SJSA1 (cell line): ENCODE data around the gene EEA1. TPM values are rescaled to one million over a fixed set of nuclear protein-coding genes. Genes with fewer than 3 reads are reported as not detected.
A peak's percentile ranks its signal among the peaks of the same experiment; 100 is the strongest.

Source experiments
- DNase-seq, 2 experiments: peaks; one replicate each; pipeline ENCODE4 v3.0.0-alpha.2; 2015 to 2020; ENCODE audit warnings: low spot score in 2 of 2, low read depth in 1 of 2
- H3K27ac ChIP-seq: fragments of 250-450 bp; sonication (Bioruptor Pico); 2 replicates; pipeline ENCODE4 v1.5.1; 2020; ENCODE audit warnings: mild to moderate bottlenecking, moderate library complexity
- H3K27me3 ChIP-seq: fragments of 250-450 bp; sonication (Bioruptor Pico); replicated peaks from 2 replicates; pipeline ENCODE4 v1.5.1; 2020; ENCODE audit warnings: mild to moderate bottlenecking, moderate library complexity
- H3K36me3 ChIP-seq: fragments of 250-450 bp; sonication (Bioruptor Pico); 2 replicates; pipeline ENCODE4 v1.5.1; 2020; ENCODE audit warnings: mild to moderate bottlenecking
- H3K4me1 ChIP-seq: fragments of 250-450 bp; sonication (Bioruptor Pico); replicated peaks from 2 replicates; pipeline ENCODE4 v1.6.1; 2021; ENCODE audit warnings: mild to moderate bottlenecking
- H3K4me3 ChIP-seq: fragments of 250-450 bp; sonication (Bioruptor Pico); 2 replicates; pipeline ENCODE4 v1.5.1; 2020; ENCODE audit warnings: mild to moderate bottlenecking
- H3K9me3 ChIP-seq: fragments of 250-450 bp; sonication (Bioruptor Pico); replicated peaks from 2 replicates; pipeline ENCODE4 v1.5.1; 2020; ENCODE audit warnings: mild to moderate bottlenecking
- total RNA-seq: library from RNA; depleted of rRNA; stranded (reverse); fragments of >200 nt; shearing (Covaris generic); gene quantifications from 2 replicates; pipeline ENCODE4 v1.2.3, GENCODE V29; 2014

EEA1 gene
- total RNA-seq, 1 experiment from 2014 or later, result 19.0 TPM

DNA sequence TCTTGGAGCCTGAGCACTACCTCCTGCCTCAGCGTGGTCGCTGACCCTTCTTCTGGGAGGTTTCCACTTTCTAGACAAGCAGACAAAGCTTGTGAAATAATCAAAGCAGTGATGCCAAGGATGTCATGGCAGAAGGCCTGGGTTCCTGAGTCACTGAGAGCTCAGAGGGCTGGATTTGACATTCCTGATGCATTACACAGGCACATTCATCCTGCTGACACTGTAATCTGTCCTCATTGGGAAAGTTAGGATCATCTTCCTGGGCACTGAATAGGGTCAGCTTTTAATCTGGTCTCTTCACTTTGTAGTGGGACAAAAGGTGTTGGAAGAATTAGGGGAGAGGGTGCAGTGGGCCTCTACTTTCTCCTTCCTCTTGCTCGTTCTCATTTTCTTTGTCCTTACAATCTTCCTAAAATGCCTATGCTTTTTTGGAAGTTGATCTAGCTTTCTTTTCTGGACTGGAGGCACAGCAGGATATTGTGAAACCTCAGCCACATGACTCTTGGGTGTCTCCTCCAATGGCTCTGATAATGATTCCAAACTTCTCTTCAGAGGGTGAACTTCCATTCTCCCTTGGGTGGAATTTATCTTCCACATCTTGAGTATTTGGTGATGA is 29.6 kb downstream of the EEA1 start:
- peaks cover 16% of the 10 kb centered on the region for H3K4me1 ChIP-seq
- peak; percentile 88 to 92 for DNase-seq

DNA sequence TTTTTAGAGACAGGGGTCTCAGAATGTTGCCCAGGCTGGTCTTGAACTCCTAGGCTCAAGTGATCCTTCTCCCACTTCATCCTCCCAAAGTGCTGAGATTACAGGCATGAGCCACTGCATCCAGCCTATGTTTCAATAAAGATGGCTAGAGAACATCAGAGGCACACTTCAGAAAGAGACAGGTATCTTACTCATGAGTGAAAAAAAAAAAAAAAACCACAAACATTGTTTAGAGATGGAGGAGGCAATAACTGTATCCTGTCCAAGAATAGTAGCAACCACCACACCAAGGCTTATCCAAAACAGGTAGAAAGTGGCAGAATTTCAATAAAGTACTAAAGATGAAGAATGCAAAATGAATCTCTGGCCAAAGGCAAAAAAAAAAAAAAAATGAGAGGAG is 30.3 kb downstream of the EEA1 start:
- Histone ChIP-seq H3K4me3 (no peak overlapping the region), H3K9me3 (no peaks in the 10 kb centered on the region), H3K27ac (peak overlapping the region; percentile 94), H3K4me1 (peaks cover 16% of the 10 kb centered on the region), H3K36me3 (peaks cover 13% of the 10 kb centered on the region), H3K27me3 (no peaks in the 10 kb centered on the region; the same call in 1 of the 2 replicates)
- DNase-seq, result no peak

More for the DNA sequence above, 29.6 kb downstream of the EEA1 start:
- no peak overlapping the region for H3K4me3 ChIP-seq
- H3K27ac ChIP-seq, result peak overlapping the region; percentile 94
- no peaks in the 10 kb centered on the region for H3K27me3 ChIP-seq
- H3K9me3 ChIP-seq, result no peaks in the 10 kb centered on the region
- peaks cover 11% of the 10 kb centered on the region for H3K36me3 ChIP-seq

DNA sequence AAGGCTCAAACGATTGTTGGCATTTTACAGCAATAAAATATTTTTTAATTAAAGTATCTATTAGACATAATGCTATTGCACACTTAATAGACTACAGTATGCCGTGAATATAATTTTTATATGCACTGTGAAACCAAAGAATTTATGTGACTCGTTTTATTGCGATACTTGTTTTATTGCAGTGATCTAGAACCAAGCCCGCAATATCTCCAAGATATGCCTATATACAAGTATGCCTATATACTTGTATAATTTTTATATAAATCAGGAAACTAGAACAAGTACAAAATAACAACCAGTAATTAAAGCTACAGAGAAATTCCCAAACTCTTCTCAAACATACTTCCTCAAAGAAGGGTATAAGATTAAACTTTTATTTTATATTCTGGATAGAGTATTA is 31.3 kb downstream of the EEA1 start:
- no peaks in the 10 kb centered on the region; the same call in 1 of the 2 replicates for H3K27me3 ChIP-seq
- peaks cover 13% of the 10 kb centered on the region for H3K36me3 ChIP-seq
- H3K27ac ChIP-seq, result no peak overlapping the region

DNA sequence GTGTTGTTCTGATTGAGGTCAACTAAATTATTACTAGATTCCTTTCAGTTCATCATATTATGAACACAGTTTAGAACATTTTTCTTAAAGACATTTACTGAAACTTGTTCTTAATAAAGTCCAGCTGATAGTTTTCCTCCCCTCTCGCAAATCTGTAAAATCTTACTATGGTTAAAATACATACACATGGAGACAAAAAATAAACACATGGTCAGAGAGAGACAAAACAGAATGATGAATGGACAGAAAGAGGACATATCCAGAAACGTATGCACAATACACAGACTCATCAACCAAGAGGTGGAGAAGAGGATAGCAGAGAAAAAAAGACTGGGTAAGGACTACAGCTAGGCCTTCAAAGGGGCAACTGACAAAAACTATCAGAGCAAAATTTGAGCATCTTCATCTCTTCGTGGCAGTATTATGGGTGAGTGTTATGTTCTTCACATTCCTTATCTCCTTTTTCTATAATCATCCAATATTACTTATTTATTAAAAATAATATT is 38.4 kb downstream of the EEA1 start:
- DNase-seq, result no peak
- H3K4me3 ChIP-seq, result no peak overlapping the region

More for the DNA sequence above, 31.3 kb downstream of the EEA1 start:
- Histone ChIP-seq H3K4me3 (no peak overlapping the region), H3K4me1 (peaks cover 16% of the 10 kb centered on the region), H3K9me3 (no peaks in the 10 kb centered on the region)
- no peak for DNase-seq

DNA sequence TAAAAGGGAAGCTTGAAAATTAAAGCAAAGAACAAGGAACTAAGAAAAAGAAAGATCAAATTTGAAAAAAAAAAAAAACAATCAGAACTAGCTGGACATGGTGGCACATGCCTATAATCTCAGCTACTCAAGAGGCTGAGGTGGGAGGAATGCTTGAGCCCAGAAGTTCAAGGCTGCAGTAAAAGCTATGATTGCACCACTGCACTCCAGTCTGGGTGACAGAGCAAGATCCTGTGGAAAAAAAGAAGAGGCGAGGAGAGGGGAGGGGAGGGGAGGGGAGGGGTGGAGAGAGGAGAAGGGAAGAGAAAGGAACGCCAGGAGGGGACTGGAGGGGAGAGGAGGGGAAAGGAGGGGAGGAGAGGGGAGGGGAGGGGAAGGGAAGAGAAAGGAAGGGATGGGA is 43.0 kb downstream of the EEA1 start:
- H3K27ac ChIP-seq, result no peak overlapping the region
- H3K4me3 ChIP-seq, result no peak overlapping the region
- no peak for DNase-seq
- H3K4me1 ChIP-seq, result 0 out of 2 replicates have a peak, but pooled peaks cover 3% of the 10 kb centered on the region
- H3K27me3 ChIP-seq, result no peaks in the 10 kb centered on the region
- H3K36me3 ChIP-seq, result peaks cover 36% of the 10 kb centered on the region
- no peaks in the 10 kb centered on the region for H3K9me3 ChIP-seq

More for the DNA sequence above, 38.4 kb downstream of the EEA1 start:
- Histone ChIP-seq H3K27me3 (no peaks in the 10 kb centered on the region; the same call in 1 of the 2 replicates), H3K4me1 (0 out of 2 replicates have a peak, but pooled peaks cover 3% of the 10 kb centered on the region), H3K36me3 (peaks cover 25% of the 10 kb centered on the region), H3K9me3 (no peaks in the 10 kb centered on the region), H3K27ac (no peak overlapping the region)

DNA sequence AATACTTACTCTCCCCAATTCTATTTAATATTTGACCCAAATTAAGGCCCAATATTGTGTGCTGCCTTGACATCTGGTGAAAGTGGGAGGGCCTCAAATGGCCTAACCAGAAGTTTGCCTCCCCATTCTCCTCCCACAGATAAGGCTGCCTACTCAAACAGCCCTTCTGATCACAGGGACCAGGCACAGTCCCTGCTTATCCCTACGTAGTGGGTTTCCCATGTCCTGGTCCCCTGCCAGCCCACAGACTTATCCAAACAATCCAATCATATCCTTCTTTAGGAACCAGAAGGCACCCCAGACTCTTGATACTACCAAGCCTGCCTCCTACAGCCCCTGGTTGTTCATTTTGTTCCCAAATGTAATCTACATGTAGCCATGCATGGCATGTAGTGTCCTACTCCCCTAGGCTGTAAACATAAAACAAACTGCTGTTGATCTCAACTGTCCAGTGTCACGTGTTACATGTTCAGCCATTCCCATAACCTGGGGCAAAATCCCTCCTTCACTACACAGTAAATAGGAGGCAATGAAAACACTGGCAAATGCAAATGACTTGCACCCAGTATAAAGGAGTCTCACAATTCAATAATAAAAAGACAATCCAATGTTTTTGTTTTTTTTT is 49.3 kb downstream of the EEA1 start:
- no peaks in the 10 kb centered on the region for H3K9me3 ChIP-seq
- no peaks in the 10 kb centered on the region for H3K27me3 ChIP-seq
- no peak for DNase-seq
- H3K4me1 ChIP-seq, result no peaks in the 10 kb centered on the region
- peaks cover 20% of the 10 kb centered on the region for H3K36me3 ChIP-seq
- no peak overlapping the region for H3K27ac ChIP-seq
- H3K4me3 ChIP-seq, result no peak overlapping the region

DNA sequence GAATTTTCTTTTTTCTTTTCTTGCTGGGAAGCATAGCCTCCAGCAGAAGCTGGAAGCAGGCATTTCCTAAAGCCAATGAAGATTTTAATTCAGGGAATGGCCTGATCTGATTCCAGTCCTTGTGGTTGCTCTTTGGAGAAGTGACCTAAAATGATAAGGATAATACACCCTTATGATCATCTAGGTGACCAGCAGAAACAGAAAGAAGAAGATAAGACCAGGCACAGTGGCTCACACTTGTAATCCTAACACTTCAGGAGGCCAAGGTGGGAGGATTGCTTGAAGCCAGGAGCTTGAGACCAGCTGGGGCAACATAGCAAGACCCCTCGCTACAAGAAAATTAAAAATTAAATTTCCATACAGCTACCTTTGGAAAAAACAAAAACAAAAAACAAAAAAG is 51.2 kb downstream of the EEA1 start:
- H3K27me3 ChIP-seq, result no peaks in the 10 kb centered on the region
- H3K36me3 ChIP-seq, result peaks cover 18% of the 10 kb centered on the region

DNA sequence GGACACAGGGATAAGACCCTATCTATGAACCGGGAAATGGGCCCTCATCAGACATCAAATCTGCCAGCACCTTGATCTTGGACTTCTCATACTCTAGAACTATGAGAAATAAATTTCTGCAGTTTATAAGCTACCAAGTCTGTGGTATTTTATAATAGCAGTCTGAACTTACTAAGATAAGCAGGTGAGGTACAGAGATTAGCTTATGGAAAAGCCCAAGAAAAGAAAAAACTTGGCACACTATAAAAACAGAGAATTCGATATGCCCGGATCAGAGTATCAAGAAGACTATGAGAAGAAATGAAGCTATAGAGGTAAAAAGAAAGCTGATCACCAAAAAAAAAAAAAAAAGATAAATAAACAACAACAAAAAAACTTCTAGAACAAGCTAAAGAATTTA is 52.6 kb downstream of the EEA1 start:
- H3K4me3 ChIP-seq, result no peak overlapping the region
- H3K36me3 ChIP-seq, result peaks cover 10% of the 10 kb centered on the region
- no peak overlapping the region for H3K27ac ChIP-seq
- H3K4me1 ChIP-seq, result no peaks in the 10 kb centered on the region
- no peaks in the 10 kb centered on the region for H3K27me3 ChIP-seq
- H3K9me3 ChIP-seq, result no peaks in the 10 kb centered on the region
- no peak for DNase-seq

More for the DNA sequence above, 51.2 kb downstream of the EEA1 start:
- Histone ChIP-seq H3K27ac (no peak overlapping the region), H3K4me1 (no peaks in the 10 kb centered on the region), H3K4me3 (no peak overlapping the region), H3K9me3 (no peaks in the 10 kb centered on the region)
- DNase-seq, result no peak

DNA sequence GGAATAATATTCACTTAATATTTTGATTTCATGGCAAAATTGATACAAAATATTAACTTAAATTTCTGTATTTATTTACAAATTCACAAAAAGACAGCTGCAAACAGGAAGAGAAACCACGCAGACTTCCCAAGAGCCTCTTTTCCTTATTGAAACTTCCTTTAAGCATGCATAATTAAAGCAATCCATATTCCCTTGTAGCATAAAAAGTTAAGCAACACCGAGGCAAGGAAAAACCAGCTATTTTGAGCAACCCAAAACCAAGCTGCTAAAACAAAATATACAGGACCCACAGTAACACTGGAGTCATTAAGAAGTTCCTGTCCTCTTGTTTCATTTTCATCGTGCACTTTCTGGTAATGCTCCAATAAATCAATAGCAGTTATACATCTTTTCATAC is 58.0 kb downstream of the EEA1 start:
- H3K4me1 ChIP-seq, result no peaks in the 10 kb centered on the region
- DNase-seq, result no peak
- no peaks in the 10 kb centered on the region for H3K27me3 ChIP-seq

DNA sequence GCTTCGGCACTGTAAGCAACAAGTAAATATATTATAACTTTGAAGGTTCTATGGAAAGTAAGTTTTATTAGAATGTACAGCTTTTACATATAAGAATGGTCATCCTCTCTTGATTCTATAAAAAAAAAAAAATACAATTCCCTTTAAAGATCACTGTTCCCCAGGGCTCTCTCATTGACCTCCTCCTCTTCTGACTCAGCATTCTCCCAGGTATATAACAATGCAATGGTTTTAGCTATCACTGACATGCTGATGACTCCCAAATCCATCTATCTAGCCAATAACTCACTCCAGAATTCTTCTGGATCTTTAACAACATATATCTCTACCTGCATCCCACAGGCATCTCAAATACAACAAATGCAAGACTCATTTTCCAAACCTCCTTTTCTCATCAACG is 62.7 kb downstream of the EEA1 start:
- Histone ChIP-seq H3K36me3 (peaks cover 16% of the 10 kb centered on the region), H3K4me3 (no peak overlapping the region), H3K27ac (no peak overlapping the region), H3K27me3 (no peaks in the 10 kb centered on the region), H3K9me3 (no peaks in the 10 kb centered on the region), H3K4me1 (no peaks in the 10 kb centered on the region)
- DNase-seq, result no peak

More for the DNA sequence above, 58.0 kb downstream of the EEA1 start:
- no peaks in the 10 kb centered on the region for H3K36me3 ChIP-seq
- no peak overlapping the region for H3K4me3 ChIP-seq
- no peak overlapping the region for H3K27ac ChIP-seq
- no peaks in the 10 kb centered on the region for H3K9me3 ChIP-seq

DNA sequence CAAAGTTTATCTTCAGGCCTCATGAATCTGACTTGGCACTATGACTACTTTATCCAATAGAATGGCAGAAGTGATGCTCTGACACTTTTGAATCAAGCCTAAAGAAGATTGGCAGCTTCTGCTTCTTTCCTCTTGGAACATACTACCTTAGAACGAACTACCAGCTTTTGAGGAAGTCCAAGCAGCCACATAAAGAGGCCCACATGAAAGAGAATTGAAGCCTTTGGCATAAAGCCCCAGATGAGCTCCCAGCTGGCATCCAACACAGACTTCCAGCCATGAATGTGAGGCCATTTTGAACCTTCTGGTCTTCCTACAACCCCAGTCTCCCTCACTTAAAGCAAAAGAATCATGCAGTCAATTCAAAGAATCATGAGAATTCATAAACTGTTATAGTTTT is 65.8 kb downstream of the EEA1 start:
- peaks cover 17% of the 10 kb centered on the region for H3K36me3 ChIP-seq
- no peak overlapping the region for H3K4me3 ChIP-seq
- no peak overlapping the region for H3K27ac ChIP-seq
- DNase-seq, result no peak
- no peaks in the 10 kb centered on the region for H3K9me3 ChIP-seq
- H3K27me3 ChIP-seq, result no peaks in the 10 kb centered on the region
- H3K4me1 ChIP-seq, result no peaks in the 10 kb centered on the region

DNA sequence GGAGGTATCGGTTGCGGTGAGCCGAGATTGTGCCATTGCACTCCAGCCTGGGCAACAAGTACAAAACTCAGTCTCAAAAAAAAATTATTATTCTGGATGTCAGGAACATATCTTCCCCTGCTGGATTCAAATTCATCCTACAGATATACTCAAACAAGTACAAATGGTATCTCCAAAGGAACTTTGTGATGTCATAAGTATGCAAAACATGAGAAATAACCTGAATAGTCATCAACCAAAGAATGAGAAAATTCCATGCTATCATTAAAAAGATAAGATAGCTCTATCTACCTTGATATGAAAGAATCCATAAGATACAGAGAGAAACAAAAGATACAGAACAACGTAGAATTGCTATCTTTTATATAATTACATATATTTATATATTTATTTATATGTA is 67.7 kb downstream of the EEA1 start:
- Histone ChIP-seq H3K36me3 (peaks cover 28% of the 10 kb centered on the region), H3K4me1 (no peaks in the 10 kb centered on the region), H3K9me3 (no peaks in the 10 kb centered on the region), H3K27me3 (no peaks in the 10 kb centered on the region), H3K4me3 (no peak overlapping the region), H3K27ac (no peak overlapping the region)
- no peak for DNase-seq

DNA sequence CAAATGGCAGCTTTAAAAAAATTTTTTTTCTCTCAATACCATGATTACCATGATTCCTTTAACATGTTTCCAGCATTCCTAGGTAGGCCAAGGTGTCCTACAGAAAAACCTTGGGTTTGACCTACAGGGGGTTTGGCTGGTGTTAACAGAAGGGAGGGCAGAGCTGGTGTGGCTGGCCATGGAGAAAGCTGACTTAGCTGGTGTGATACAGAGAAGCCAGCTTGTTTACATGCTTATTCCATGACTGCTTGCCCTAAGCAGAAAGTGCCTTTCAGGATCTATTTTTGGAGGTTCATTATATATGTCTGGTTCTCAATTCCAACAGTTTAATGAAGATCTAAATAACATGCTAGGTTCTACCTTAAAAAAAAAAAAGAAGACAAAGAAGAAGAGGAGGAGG is 68.6 kb downstream of the EEA1 start:
- Histone ChIP-seq H3K4me3 (no peak overlapping the region), H3K9me3 (no peaks in the 10 kb centered on the region), H3K27me3 (no peaks in the 10 kb centered on the region), H3K4me1 (no peaks in the 10 kb centered on the region), H3K27ac (no peak overlapping the region), H3K36me3 (peaks cover 30% of the 10 kb centered on the region)
- DNase-seq, result no peak

DNA sequence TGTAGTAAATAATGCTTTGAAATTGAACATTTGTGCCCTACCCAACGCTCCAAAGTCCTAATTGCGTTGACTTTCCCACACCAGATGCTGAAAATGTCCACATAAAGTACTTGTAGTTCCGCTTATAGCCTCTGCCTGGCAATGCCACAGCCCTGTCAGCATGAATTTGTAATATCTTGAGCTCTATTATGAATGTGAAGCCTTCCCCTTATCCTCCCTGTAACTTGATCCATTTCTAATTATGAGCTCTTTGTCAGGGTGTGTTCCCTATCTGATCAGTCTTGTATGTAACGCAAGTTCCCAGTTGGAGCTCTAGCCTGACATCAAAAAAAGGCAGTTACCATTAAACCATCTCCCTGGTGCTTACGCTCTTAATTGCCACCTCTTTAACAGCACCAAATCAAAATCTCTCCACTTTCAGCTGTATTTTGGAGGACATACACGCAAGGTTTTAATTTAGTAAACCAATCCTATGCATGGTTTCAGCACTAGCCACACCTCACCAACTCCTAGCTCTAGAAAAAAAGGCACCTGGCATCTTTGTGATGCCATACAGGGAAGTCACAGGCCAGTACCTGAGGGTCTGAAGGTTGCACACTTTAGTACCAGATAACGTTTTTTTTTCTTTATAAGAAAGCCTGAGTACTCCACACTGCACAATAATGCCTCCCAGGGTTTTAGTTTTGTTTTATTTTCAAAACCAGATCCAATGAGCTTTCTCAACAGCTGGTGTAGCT is 69.3 kb downstream of the EEA1 start:
- peaks cover 30% of the 10 kb centered on the region for H3K36me3 ChIP-seq
- H3K9me3 ChIP-seq, result no peaks in the 10 kb centered on the region
- no peaks in the 10 kb centered on the region for H3K4me1 ChIP-seq
- no peak overlapping the region for H3K27ac ChIP-seq
- no peak overlapping the region for H3K4me3 ChIP-seq
- no peaks in the 10 kb centered on the region for H3K27me3 ChIP-seq
- DNase-seq, result no peak
